Lower lobe of right lung (tissue), 2 donors: ENCODE results near the gene UBR3. TPM values are rescaled to one million over a fixed set of nuclear protein-coding genes. Genes with fewer than 3 reads are reported as not detected.

Experiments
- ATAC-seq, 2 donors: fragments of 200-7000 bp; cut with Tn5 transposase; one replicate each; pipeline ENCODE4 v1.9.1; 2020 to 2022; ENCODE audit warnings: mild to moderate bottlenecking in 2 of 2, moderate library complexity in 2 of 2
- DNase-seq: peaks from one replicate; pipeline ENCODE4 v3.0.0-alpha.2; 2020
- H3K27ac ChIP-seq: fragments of 200-600 bp; one replicate; pipeline ENCODE4 v1.8.0; 2022
- H3K27me3 ChIP-seq: fragments of 200-600 bp; one replicate; pipeline ENCODE4 v1.8.0; 2022; ENCODE audit warnings: low read depth
- H3K36me3 ChIP-seq: fragments of 200-600 bp; one replicate; pipeline ENCODE4 v1.8.0; 2022; ENCODE audit warnings: mild to moderate bottlenecking
- H3K4me1 ChIP-seq: fragments of 200-600 bp; one replicate; pipeline ENCODE4 v1.8.0; 2022
- H3K4me3 ChIP-seq: fragments of 200-600 bp; one replicate; pipeline ENCODE4 v1.8.0; 2022; ENCODE audit warnings: mild to moderate bottlenecking
- H3K9me3 ChIP-seq: fragments of 200-600 bp; one replicate; pipeline ENCODE4 v1.8.0; 2022
- CTCF ChIP-seq: fragments of 200-600 bp; IDR thresholded peaks from one replicate; pipeline ENCODE4 v1.8.0; 2022; ENCODE audit warnings: antibody characterized with exemption, mild to moderate bottlenecking
- intact Hi-C: fragments of 100-400 bp; cut with DNase I; formaldehyde crosslinking; loops from one replicate; pipeline ENCODE4 v1.11.0; 2022
- total RNA-seq: library from RNA; stranded (reverse); fragmentation: NEBNext Ultra II Directional; extraction: Animal tissue kit (Norgen Biotek cat#: 25700); gene quantifications from one replicate; pipeline ENCODE4 v1.2.1, GENCODE V29; 2021
- donor health status: DM: no; HTN: yes; CAD: no; lungs with severe emphysema.

UBR3 gene
- total RNA-seq, 1 donor from 2014 or later: 46.7 TPM

GRCh38 chr2:169976335-169976851 is 149.1 kb downstream of the UBR3 start:
- H3K4me1 ChIP-seq: no peaks in the 10 kb centered on the region
- H3K4me3 ChIP-seq: no peak overlapping the region
- intact Hi-C loops: no loop called here
- peaks cover 22% of the 10 kb centered on the region for H3K9me3 ChIP-seq
- H3K27ac ChIP-seq: no peak overlapping the region
- ATAC-seq: no peak
- peaks cover 10% of the 10 kb centered on the region for H3K36me3 ChIP-seq
- DNase-seq: no peak
- no peaks in the 10 kb centered on the region for H3K27me3 ChIP-seq
- no peak for TF ChIP-seq CTCF

- peaks cover 10% of the 10 kb centered on the region for H3K36me3 ChIP-seq
- intact Hi-C loops: no loop called here
- H3K27me3 ChIP-seq: no peaks in the 10 kb centered on the region
- no peak overlapping the region for H3K27ac ChIP-seq
- no peak overlapping the region for H3K4me3 ChIP-seq
- H3K4me1 ChIP-seq: no peaks in the 10 kb centered on the region
- ATAC-seq: no peak
- TF ChIP-seq CTCF: no peak
- peaks cover 22% of the 10 kb centered on the region for H3K9me3 ChIP-seq
- DNase-seq: no peak
These were observed 150.3 kb downstream of the UBR3 start for GRCh38 chr2:169977530-169977929.

GRCh38 chr2:169978402-169979017 is 151.3 kb downstream of the UBR3 start:
- ATAC-seq (no peak), DNase-seq (no peak)
- Histone ChIP-seq H3K4me3 (no peak overlapping the region), H3K9me3 (peaks cover 22% of the 10 kb centered on the region), H3K36me3 (peaks cover 10% of the 10 kb centered on the region), H3K4me1 (no peaks in the 10 kb centered on the region), H3K27me3 (no peaks in the 10 kb centered on the region), H3K27ac (no peak overlapping the region)
- intact Hi-C loops: no loop called here
- TF ChIP-seq CTCF: no peak

GRCh38 chr2:169979025-169979424 is 151.8 kb downstream of the UBR3 start:
- Histone ChIP-seq H3K9me3 (peaks cover 22% of the 10 kb centered on the region), H3K27ac (no peak overlapping the region), H3K27me3 (no peaks in the 10 kb centered on the region), H3K4me1 (no peaks in the 10 kb centered on the region), H3K36me3 (peaks cover 10% of the 10 kb centered on the region), H3K4me3 (no peak overlapping the region)
- no peak for ATAC-seq
- intact Hi-C loops: no loop called here
- no peak for TF ChIP-seq CTCF
- DNase-seq: no peak

GRCh38 chr2:169980001-169980400 is 152.7 kb downstream of the UBR3 start:
- ATAC-seq: no peak
- intact Hi-C loops: no loop called here
- TF ChIP-seq CTCF: no peak
- H3K27ac ChIP-seq: no peak overlapping the region
- peaks cover 22% of the 10 kb centered on the region for H3K9me3 ChIP-seq
- H3K27me3 ChIP-seq: no peaks in the 10 kb centered on the region
- no peak overlapping the region for H3K4me3 ChIP-seq
- H3K4me1 ChIP-seq: no peaks in the 10 kb centered on the region
- peaks cover 10% of the 10 kb centered on the region for H3K36me3 ChIP-seq
- DNase-seq: no peak
